Measurements from ENCODE around the gene DPF3. TPM values are rescaled to one million over a fixed set of nuclear protein-coding genes. Genes with fewer than 3 reads are reported as not detected.

DPF3 gene
- polyA plus RNA-seq, 3 donors from 2014 or later = 1.5 to 1.8 TPM; not detected in 1

DNA sequence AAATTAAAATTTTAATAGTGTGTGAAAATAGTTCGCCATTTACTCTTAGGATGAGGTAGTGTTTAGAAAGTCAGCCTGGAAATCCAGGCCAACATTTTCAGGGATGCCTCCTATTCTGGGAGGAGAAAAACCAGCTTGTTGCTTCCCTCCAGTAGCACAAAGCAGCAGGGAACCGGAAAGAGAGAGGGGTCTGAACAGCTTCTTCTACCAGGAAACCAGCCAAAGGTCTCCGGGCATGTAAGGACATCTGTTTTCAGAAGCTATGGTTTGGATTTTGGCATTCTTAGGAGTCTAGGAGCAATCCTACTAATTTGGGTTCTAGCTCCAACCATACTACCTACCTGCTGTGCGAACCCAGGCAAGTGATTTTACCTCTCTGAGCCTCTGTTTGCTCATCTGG lies 85.3 kb downstream of the DPF3 start:
- DNase-seq = no peak
- Mint-ChIP-seq H3K4me1 (peaks cover 8 to 15% of the 10 kb centered on the region in 2 donors), H3K4me3 (no peak overlapping the region), H3K9me3 (no peaks in the 10 kb centered on the region), H3K27me3 (ENCODE audit: low read depth in 3 of 3) (peaks cover 4 to 8% (median 6%) of the 10 kb centered on the region in 3 donors), H3K36me3 (peaks cover 0 to 4% (median 0%) of the 10 kb centered on the region in 3 donors), H3K27ac (no peak overlapping the region)

DNA sequence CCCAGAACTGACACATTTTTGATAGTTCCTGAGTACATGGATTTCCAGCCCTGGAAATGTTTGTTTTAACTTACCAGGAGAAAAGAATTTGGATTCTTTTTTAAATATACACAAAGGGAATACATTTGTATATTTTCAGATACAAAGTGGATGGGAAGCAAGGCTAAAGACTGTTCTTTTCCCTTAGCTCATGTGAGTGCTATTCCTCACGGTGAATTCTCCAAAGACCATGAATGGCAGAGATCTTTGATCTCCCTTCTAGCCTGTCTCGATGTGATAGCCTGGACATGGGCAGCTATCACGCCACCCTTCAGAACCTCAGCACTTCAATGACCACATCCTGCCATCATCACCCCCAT lies 91.3 kb downstream of the DPF3 start:
- H3K4me3 Mint-ChIP-seq = no peak overlapping the region
- no peak for DNase-seq
- H3K27ac Mint-ChIP-seq = no peak overlapping the region
- H3K9me3 Mint-ChIP-seq = peaks cover 0 to 2% (median 0%) of the 10 kb centered on the region in 6 donors
- peaks cover 18 to 31% of the 10 kb centered on the region in 2 donors for H3K4me1 Mint-ChIP-seq
- H3K27me3 Mint-ChIP-seq (ENCODE audit: low read depth in 3 of 3) = peaks cover 4 to 18% (median 5%) of the 10 kb centered on the region in 3 donors
- H3K36me3 Mint-ChIP-seq = no peaks in the 10 kb centered on the region

DNA sequence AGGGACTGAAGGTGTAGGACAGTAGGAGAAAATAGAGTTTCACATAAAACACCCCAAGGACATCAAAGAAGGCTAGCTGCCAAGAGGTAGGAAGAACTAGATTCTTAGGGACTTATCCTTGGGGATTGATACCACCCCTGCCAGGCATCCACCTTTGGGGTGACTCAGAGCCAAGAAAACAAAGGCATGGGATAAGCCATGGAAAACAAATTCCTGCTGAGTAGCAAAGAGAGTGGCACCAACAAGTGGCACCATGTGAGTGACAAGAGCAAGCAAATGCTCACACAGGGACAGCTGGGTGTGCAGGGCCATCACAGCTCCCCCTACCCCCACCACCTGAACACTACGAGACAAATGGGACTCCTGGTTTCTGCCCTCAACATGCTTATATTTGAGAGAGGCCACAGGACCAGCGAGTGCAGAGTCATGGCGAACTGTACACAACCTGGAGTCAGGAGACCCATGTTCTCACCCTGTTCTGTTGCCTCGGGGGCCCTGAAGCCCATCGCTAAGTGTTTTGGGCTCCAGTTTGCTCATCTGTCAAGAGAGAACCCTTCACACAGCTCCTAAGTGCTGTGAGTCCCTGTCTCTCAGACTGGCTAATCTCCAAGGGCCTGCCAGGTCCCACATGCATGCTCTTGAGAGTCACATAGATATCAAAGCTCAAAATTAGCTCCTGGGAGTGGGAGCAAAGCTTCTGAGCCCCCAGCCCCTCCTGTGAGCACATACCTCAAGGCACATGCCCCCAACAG lies 91.9 kb downstream of the DPF3 start:
- peaks cover 4 to 18% (median 5%) of the 10 kb centered on the region in 3 donors for H3K27me3 Mint-ChIP-seq (ENCODE audit: low read depth in 3 of 3)
- peaks cover 18 to 31% of the 10 kb centered on the region in 2 donors for H3K4me1 Mint-ChIP-seq
- no peak overlapping the region for H3K4me3 Mint-ChIP-seq
- no peaks in the 10 kb centered on the region for H3K36me3 Mint-ChIP-seq
- no peak for DNase-seq
- H3K9me3 Mint-ChIP-seq = peaks cover 0 to 2% (median 0%) of the 10 kb centered on the region in 6 donors
- peak overlapping the region in 1 of 6 donors; percentile 33 for H3K27ac Mint-ChIP-seq

DNA sequence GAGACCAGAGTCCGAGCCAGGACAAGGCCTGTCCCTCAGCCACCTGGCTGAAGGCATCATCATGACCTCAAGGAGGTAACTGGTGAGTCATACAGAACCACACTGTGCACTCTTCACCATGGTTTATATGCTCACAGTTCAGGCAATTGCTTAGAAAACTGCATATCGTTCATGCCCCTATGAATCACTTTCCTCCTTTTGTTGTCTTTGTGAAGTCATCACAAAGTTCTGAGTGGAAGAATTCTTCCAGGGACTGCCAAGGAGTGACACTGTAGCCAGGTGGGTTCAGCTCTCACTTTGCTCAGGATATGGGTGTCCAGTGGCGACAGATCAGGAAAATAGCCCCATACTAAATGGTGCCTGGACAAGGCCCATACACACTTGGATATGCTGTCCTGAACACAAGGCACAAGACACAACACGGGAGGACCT lies 92.5 kb downstream of the DPF3 start:
- peak overlapping the region in 2 of 5 donors; percentile 46 to 72 for H3K4me3 Mint-ChIP-seq
- H3K4me1 Mint-ChIP-seq = peaks cover 18 to 31% of the 10 kb centered on the region in 2 donors
- H3K9me3 Mint-ChIP-seq = peaks cover 0 to 2% (median 0%) of the 10 kb centered on the region in 6 donors
- no peaks in the 10 kb centered on the region for H3K36me3 Mint-ChIP-seq
- H3K27ac Mint-ChIP-seq = peak overlapping the region in 1 of 6 donors; percentile 33
- peak in 1 of 3 donors; percentile 36 for DNase-seq
- peaks cover 3 to 18% (median 5%) of the 10 kb centered on the region in 3 donors for H3K27me3 Mint-ChIP-seq (ENCODE audit: low read depth in 3 of 3)

DNA sequence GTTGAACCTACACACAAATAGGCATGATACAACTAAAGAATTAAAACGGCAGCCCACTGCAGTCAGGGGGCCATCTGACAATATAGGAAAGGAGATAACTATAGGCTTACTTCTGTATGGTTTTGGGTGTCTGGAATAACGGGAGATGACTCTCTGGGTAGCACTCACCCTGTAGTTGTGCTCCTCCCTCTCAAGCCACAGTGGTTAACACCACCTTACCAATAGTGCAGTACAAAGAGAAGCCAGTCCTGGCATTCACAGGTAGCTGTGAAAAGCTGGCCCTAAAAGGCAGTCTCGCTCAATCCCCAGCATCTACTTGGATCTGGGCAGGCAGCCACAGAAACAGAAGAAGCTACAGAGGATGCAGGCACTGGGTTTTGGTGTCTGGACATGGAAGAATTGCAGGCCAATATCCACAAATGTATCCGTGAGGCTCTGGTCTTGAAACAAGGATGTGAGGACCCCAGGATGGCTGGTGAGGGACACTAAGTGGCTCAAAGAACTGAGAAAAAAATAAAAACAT lies 93.0 kb downstream of the DPF3 start:
- Mint-ChIP-seq H3K27ac (peak overlapping the region in 1 of 6 donors; percentile 17), H3K4me3 (peak overlapping the region in 4 of 5 donors; percentile 11 to 72 (median 50)), H3K27me3 (ENCODE audit: low read depth in 3 of 3) (peaks cover 3 to 18% (median 4%) of the 10 kb centered on the region in 3 donors), H3K36me3 (no peaks in the 10 kb centered on the region), H3K4me1 (peaks cover 18 to 31% of the 10 kb centered on the region in 2 donors), H3K9me3 (peaks cover 0 to 2% (median 0%) of the 10 kb centered on the region in 6 donors)
- DNase-seq = peak; percentile 21 to 43 (median 29)

DNA sequence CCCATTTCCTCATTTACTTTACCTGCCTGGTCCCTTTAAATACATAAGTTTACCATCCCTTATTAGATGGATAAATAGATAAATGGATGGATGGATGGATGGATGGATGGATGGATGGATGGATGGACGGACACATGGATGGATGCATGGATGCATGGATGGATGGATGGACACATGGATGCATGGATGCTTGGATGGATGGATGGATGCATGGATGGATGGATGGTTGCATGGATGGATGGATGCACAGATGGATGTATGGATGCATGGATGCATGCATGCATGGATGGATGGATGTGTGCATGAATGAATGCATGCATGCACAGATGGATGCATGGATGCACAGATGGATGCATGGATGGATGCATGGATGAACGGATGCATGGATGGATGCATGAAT lies 93.6 kb downstream of the DPF3 start:
- no peaks in the 10 kb centered on the region for H3K36me3 Mint-ChIP-seq
- peak overlapping the region in 4 of 5 donors; percentile 11 to 72 (median 42) for H3K4me3 Mint-ChIP-seq
- DNase-seq = no peak
- peaks cover 0 to 2% (median 0%) of the 10 kb centered on the region in 6 donors for H3K9me3 Mint-ChIP-seq
- peaks cover 3 to 18% (median 3%) of the 10 kb centered on the region in 3 donors for H3K27me3 Mint-ChIP-seq (ENCODE audit: low read depth in 3 of 3)
- H3K4me1 Mint-ChIP-seq = peaks cover 18 to 31% of the 10 kb centered on the region in 2 donors
- peak overlapping the region in 1 of 6 donors; percentile 4 for H3K27ac Mint-ChIP-seq

DNA sequence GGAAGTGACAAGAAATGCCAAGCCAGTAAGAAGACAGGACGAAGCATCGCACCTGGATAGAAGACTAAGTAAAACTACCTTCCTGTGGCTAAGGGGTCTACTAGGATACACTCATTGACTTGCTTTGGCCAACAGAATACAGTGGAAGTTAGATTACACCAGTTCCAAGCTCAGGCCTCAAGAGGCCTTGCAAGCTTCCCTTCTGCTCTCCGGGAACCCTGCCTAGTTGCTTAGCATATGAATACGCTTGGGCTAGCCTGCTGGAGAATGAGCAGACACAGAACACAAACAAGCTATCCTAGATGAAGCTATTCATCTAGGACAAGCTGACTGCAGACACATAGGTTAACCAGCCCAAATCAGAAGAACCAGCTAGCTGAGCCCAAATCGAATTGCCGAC lies 97.0 kb downstream of the DPF3 start:
- DNase-seq = no peak
- Mint-ChIP-seq H3K27me3 (ENCODE audit: low read depth in 3 of 3) (peaks cover 3 to 18% (median 3%) of the 10 kb centered on the region in 3 donors), H3K4me3 (no peak overlapping the region), H3K9me3 (peaks cover 0 to 2% (median 0%) of the 10 kb centered on the region in 6 donors), H3K27ac (no peak overlapping the region), H3K36me3 (no peaks in the 10 kb centered on the region), H3K4me1 (peaks cover 18 to 24% of the 10 kb centered on the region in 2 donors)

DNA sequence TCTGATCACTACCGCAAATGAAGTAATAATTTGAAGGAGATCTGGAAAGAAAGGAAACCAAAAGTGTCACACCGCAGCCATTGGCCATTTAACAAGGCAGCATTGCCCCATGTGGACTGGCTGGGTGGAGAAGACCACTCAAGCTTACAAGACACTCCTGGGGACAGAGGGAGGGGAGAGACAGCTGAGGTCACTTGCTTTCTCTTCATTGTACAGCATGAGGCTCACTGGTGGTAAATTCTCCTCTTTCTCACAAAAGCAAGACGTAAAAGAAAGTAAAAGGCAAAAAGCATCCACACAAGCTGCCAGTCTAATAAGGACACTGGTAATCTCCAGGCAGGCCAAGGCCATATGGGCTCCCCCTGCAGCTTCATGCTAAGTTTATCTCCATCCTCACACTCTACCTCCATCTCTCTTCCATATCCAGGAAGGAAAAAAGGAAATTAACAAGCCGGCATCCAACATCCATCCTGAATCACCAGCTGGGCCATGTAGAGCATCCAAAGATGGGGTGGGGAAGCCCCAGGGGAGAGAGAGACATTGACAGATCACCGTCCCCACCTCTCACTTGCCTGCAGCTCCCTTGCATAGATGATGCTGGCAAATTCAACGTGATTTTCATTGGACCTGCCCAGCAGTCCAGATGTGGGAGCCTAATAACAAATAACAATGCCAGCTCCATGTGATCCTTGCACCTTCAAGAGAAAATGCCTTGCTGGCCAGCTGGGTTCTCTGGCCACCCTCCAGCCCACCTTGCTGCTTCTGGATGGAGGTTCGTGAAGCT lies 100.6 kb downstream of the DPF3 start:
- Mint-ChIP-seq H3K36me3 (no peaks in the 10 kb centered on the region), H3K4me1 (peaks cover 5 to 6% of the 10 kb centered on the region in 2 donors), H3K27me3 (ENCODE audit: low read depth in 3 of 3) (peaks cover 0 to 3% (median 2%) of the 10 kb centered on the region in 3 donors), H3K9me3 (no peaks in the 10 kb centered on the region), H3K27ac (no peak overlapping the region), H3K4me3 (no peak overlapping the region)
- DNase-seq = no peak

DNA sequence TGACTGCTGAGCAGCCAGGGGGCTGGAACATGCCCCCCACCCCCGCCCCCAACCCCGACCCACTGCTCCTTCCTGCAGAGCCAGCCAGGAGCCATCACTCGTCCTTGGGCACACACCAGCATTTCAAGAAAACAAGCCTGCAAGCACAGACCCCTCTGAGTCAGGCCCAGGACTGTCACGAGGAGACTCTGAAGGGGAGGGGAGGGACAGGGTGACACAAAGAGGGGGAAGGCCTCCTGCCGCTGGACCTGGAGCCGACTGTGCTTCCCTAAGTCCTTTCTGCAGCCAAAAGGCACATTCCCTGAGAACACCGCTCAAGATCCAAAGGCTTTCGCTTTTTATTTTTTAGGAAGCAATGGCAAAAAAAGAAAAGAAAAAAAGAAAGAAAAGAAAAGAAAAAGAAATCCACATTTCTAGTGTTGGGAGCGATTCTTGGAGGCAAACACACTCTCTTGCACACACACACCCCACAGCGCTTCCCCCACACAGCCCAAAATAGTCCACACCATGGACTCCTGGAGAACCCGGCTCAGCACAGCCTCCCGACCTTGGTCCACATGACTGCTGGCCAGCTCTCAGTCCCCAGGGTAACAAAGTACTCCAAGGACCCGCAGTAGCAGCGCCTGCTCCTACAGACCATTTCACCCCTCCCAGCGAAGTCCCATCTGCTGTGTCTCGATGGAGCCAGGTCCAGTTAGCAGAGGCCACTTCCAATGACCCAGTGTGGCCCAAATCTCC lies 101.7 kb downstream of the DPF3 start:
- Mint-ChIP-seq H3K4me1 (peaks cover 6 to 7% of the 10 kb centered on the region in 2 donors), H3K27ac (no peak overlapping the region), H3K36me3 (no peaks in the 10 kb centered on the region), H3K9me3 (no peaks in the 10 kb centered on the region), H3K27me3 (ENCODE audit: low read depth in 3 of 3) (peaks cover 0 to 3% (median 1%) of the 10 kb centered on the region in 3 donors), H3K4me3 (no peak overlapping the region)
- no peak for DNase-seq

DNA sequence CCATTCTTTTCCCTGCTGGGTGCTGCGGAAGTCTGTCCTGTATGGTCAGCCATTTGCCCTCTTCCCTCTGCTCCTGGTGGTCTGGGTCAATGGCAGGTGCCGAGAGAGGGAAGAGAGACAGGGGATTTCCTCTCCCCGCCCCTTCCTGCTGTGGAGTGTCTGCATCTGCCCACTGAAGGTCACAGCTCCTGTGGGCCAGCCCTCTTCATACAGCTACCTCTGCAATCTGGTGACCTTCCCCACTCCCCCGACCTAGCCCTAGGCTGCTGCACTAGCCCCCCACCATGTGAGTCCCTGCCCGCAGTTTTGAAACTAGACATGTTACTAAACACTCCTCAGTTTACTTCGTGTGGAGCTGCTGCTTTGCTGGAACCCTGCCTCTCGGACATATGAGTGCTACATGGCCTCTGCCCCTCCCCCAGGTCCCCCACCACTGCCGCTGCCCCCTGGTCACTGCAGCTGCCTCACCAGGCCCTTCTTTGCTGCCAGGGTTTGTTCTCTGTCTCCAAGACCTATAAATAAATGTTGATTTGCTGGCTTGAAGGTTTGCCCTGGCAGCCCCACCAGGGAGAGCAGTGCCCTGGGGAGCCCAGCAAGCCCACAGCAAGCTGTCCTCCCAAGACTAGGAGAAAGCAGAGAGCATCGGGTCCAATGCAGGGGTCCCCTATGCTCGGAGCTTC lies 102.9 kb downstream of the DPF3 start:
- H3K4me3 Mint-ChIP-seq = no peak overlapping the region
- no peak for DNase-seq
- H3K27ac Mint-ChIP-seq = no peak overlapping the region
- H3K27me3 Mint-ChIP-seq (ENCODE audit: low read depth in 3 of 3) = peaks cover 0 to 3% (median 1%) of the 10 kb centered on the region in 3 donors
- H3K9me3 Mint-ChIP-seq = no peaks in the 10 kb centered on the region
- peaks cover 6 to 7% of the 10 kb centered on the region in 2 donors for H3K4me1 Mint-ChIP-seq
- H3K36me3 Mint-ChIP-seq = no peaks in the 10 kb centered on the region

DNA sequence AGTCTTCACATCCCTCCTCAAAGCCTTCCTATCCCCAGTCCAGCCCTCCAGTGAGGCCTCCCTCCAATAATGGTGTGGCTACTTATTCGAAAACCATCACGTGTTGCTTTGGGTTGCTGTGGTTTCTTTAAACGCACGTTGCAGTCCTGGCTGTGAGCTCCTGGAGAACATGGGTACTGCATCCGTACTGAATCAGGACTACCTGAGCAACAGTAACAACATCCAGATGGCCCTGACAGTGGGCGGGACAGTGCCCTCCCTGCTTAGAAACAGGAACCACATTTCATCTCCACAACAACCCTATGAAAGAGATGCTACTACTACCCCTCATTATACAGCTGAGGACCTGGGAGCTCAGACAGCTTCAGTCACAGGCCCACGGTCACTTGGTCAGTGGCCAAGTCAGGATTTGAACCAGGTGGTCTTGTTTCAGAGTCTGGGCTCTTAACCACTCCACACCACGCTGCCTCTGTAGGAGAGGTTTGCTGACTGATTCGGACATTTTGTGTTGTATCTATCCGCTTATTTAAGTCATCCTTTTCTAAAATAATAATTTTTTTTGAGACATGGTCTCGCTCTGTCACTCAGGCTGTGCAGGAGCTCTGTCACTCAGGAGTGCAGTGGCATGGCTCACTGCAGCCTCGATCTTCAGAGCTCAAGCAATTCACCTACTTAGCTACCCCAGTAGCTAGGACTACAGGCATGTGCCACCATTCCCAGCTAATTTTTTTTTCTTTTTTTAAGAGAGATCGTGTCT lies 104.8 kb downstream of the DPF3 start:
- Mint-ChIP-seq H3K27ac (no peak overlapping the region), H3K4me1 (peaks cover 6 to 7% of the 10 kb centered on the region in 2 donors), H3K36me3 (no peaks in the 10 kb centered on the region), H3K4me3 (no peak overlapping the region), H3K27me3 (ENCODE audit: low read depth in 3 of 3) (peaks cover 0 to 3% (median 1%) of the 10 kb centered on the region in 3 donors), H3K9me3 (no peaks in the 10 kb centered on the region)
- no peak for DNase-seq

DNA sequence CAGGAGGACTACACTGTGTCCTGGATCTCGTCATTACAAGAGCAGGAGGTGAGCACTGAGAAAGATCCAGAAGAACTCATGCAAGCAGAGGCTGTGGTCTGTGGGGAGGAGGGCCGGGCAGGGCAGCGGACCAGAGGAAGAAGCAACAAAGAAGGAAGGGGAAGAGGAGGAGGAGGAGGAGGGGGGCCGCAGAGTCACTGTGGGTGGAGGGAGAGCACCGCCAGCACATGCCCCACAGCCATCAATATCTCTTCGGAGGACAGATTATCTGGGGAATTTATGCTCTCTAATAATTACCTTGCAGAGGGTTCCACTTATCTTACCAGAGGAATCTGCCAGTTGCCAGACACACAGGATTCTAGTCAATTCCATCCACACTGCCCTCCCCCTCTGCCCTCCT lies 105.6 kb downstream of the DPF3 start:
- Mint-ChIP-seq H3K4me1 (peaks cover 6 to 7% of the 10 kb centered on the region in 2 donors), H3K9me3 (no peaks in the 10 kb centered on the region), H3K27ac (no peak overlapping the region), H3K27me3 (ENCODE audit: low read depth in 3 of 3) (peaks cover 0 to 3% (median 1%) of the 10 kb centered on the region in 3 donors), H3K4me3 (no peak overlapping the region), H3K36me3 (peaks cover 0 to under 1% (median 0%) of the 10 kb centered on the region in 3 donors)
- DNase-seq = no peak

All from immature natural killer cell (primary cell).